Superior temporal gyrus (tissue), 1 donor: ENCODE data around the gene SIGLEC15.

Source experiments
- DNase-seq: peaks from one replicate; pipeline ENCODE4 v3.0.0-alpha.2; 2016; ENCODE audit errors: extremely low spot score

Gene SIGLEC15

GRCh38 chr18:45879681-45880655, 54.5 kb downstream of the SIGLEC15 start:
- peak; percentile 80 for DNase-seq

DNA sequence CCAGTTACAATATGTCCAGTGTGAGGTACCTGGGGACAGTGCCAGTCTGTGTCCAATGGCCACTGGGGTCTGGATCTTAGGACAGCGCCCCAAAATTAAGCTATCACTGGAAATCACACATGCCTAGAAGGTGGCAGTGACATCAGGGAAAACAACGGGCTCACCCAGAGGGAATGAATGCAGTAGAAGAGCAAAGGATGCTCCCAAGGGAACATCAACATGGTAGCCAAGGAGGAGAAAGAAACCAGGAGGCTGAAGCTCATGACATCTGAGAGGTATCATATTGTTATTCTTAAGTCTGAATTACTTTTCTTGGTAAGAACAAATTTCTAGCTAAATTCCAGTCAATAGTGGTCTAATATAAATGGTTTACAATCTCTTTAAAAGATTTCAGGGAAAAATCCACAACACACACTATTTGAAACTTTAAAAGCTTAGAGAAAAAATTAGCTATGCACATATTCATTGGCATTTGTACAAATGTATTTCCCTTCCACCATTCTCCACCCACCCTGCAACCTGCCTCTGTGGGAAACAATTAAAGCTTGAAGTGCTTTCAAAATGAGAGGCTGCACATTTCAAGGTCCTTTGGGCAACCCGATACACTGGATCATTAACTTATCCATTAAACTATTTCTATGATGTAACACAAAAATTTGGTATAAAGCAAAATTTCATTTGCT, 55.5 kb downstream of the SIGLEC15 start:
- DNase-seq: no peak

DNA sequence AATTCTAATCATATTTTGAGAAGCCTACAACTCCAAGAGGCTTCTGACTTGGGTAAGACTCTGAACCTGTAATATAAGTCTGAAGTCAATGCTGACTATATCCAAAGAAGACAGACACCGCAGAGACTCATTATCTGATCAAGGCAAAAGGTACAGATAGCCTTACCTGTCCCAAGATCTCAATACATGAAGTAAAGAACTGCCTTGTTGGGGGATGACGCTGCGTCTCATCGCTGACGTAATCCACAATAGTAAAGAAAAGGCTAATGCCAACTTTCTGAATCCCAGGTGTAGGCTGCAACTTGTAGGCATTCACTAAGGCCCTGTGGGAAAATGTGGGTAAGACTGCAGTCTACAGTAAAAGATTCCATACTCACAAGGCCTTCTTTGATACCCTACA, 62.1 kb downstream of the SIGLEC15 start:
- no peak for DNase-seq

GRCh38 chr18:45889419-45890064, 64.1 kb downstream of the SIGLEC15 start:
- no peak for DNase-seq

DNA sequence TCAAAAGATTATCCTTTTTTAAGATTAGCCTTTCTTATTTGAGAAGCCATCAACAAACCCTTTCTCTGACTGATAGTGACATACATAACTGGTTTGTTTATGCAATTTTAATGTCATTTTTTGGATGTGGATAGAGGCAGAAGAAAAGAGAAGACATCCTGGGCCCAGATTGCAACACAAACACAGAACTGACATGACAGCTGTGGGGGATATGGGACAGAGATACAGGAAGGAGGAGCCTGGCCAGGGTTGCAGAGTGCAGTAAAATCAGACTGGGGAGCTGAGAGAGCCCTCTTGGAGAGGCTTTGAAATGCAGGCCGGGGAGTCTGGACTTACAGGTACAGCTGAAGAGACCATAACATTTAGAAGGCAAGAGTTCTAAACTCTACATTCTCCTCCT, 65.1 kb downstream of the SIGLEC15 start:
- DNase-seq: no peak

- DNase-seq: no peak
Observed at GRCh38 chr18:45891806-45892205, 66.3 kb downstream of the SIGLEC15 start.
